Thyroid gland (tissue), 4 donors: ENCODE data around the gene CAMTA1. TPM values are rescaled to one million over a fixed set of nuclear protein-coding genes. Genes with fewer than 3 reads are reported as not detected.

Source experiments
- DNase-seq, 2 donors: peaks; one replicate each; pipeline ENCODE4 v3.0.0-alpha.2; 2019
- H3K27ac ChIP-seq, 3 donors: fragments of 200-600 bp; sonication (generic); 1 replicate in 2 of 3; 2 replicates in 1 of 3; pipeline ENCODE4 v1.5.1; 2016 to 2019; ENCODE audit warnings: mild to moderate bottlenecking in 1 of 3, moderate library complexity in 1 of 3
- H3K27me3 ChIP-seq: fragments of 200-600 bp; sonication (generic); one replicate; pipeline ENCODE4 v1.5.1; 2019
- H3K36me3 ChIP-seq, 2 donors: fragments of 200-600 bp; sonication (generic); one replicate each; pipeline ENCODE4 v1.5.1; 2016 to 2019
- H3K4me1 ChIP-seq, 2 donors: fragments of 200-600 bp; sonication (generic); one replicate each; pipeline ENCODE4 v1.5.1; 2017 to 2019
- H3K4me3 ChIP-seq, 3 donors: fragments of 200-600 bp; sonication (generic); replicated peaks in 1 of 3; 1 replicate in 2 of 3; 2 replicates in 1 of 3; pipeline ENCODE4 v1.5.1; 2016; ENCODE audit warnings: mild to moderate bottlenecking in 1 of 3
- H3K9me3 ChIP-seq: fragments of 200-600 bp; sonication (generic); one replicate; pipeline ENCODE4 v1.5.1; 2017
- CTCF ChIP-seq, 6 experiments: fragments of 200-600 bp in 3 of 6; fragments of 450-650 bp in 3 of 6; sonication (generic) in 3 of 6; IDR thresholded peaks; one replicate each; pipeline ENCODE4 v1.5.1; 2016 to 2019; ENCODE audit warnings: antibody characterized with exemption in 6 of 6, mild to moderate bottlenecking in 2 of 6, inconsistent platforms in 1 of 6, moderate library complexity in 1 of 6
- POLR2A ChIP-seq, 2 donors: fragments of 450-650 bp; IDR thresholded peaks; one replicate each; pipeline ENCODE4 v1.6.1; 2017; ENCODE audit warnings: antibody characterized with exemption in 2 of 2, mild to moderate bottlenecking in 2 of 2, moderate library complexity in 1 of 2
- WGBS, 2 donors: methylation state at CpG; one replicate each; pipeline ENCODE4 v1.1.5; 2017; 5-methylcytosine and 5-hydroxymethylcytosine counted together
- intact Hi-C: fragments of 100-400 bp; cut with DNase I; formaldehyde crosslinking; loops from one replicate; pipeline ENCODE4 v1.15.1; 2023
- total RNA-seq, 4 donors: library from RNA; depleted of rRNA; stranded (reverse); fragments of >200 nt; gene quantifications; one replicate each; pipeline ENCODE4 v1.2.3, GENCODE V29; 2016

The CAMTA1 gene
- total RNA-seq, 4 donors from 2014 or later = 63.9 to 124 (median 101) TPM

- intact Hi-C loops = no loop called here
- DNase-seq = no peak
- 87 to 89% methylated on average over 15 of the region's 15 CpGs for WGBS, 2 donors
- Histone ChIP-seq H3K27me3 (no peaks in the 10 kb centered on the region), H3K4me1 (no peaks in the 10 kb centered on the region), H3K27ac (no peak overlapping the region), H3K9me3 (no peaks in the 10 kb centered on the region), H3K4me3 (no peak overlapping the region), H3K36me3 (no peaks in the 10 kb centered on the region)
- no peak for TF ChIP-seq CTCF (IDR thresholded peaks at IDR 0.05)
- no peak for TF ChIP-seq POLR2A (IDR thresholded peaks at IDR 0.05)
Observed at GRCh38 chr1:7232441-7233236, 447.4 kb downstream of the CAMTA1 start.

GRCh38 chr1:7233237-7233540, 447.9 kb downstream of the CAMTA1 start:
- Histone ChIP-seq H3K36me3 (no peaks in the 10 kb centered on the region), H3K4me1 (no peaks in the 10 kb centered on the region), H3K4me3 (no peak overlapping the region), H3K9me3 (no peaks in the 10 kb centered on the region), H3K27ac (no peak overlapping the region), H3K27me3 (no peaks in the 10 kb centered on the region)
- TF ChIP-seq POLR2A (IDR thresholded peaks at IDR 0.05) (no peak), CTCF (IDR thresholded peaks at IDR 0.05) (no peak)
- intact Hi-C loops = no loop called here
- WGBS, 2 donors = 92 to 95% methylated on average over 6 of the region's 6 CpGs
- no peak for DNase-seq

GRCh38 chr1:7233646-7234470, 448.6 kb downstream of the CAMTA1 start:
- Histone ChIP-seq H3K4me3 (no peak overlapping the region), H3K27ac (no peak overlapping the region), H3K27me3 (no peaks in the 10 kb centered on the region), H3K36me3 (no peaks in the 10 kb centered on the region), H3K4me1 (no peaks in the 10 kb centered on the region), H3K9me3 (no peaks in the 10 kb centered on the region)
- 91 to 93% methylated on average over 28 of the region's 28 CpGs for WGBS, 2 donors
- no peak for DNase-seq
- intact Hi-C loops = no loop called here
- TF ChIP-seq POLR2A (IDR thresholded peaks at IDR 0.05) (no peak), CTCF (IDR thresholded peaks at IDR 0.05) (no peak)

- H3K36me3 ChIP-seq = no peaks in the 10 kb centered on the region
- 83 to 84% methylated on average over 9 of the region's 9 CpGs for WGBS, 2 donors
- intact Hi-C loops = no loop called here
- DNase-seq = no peak
- no peaks in the 10 kb centered on the region for H3K9me3 ChIP-seq
- no peak overlapping the region for H3K4me3 ChIP-seq
- no peak for TF ChIP-seq CTCF (IDR thresholded peaks at IDR 0.05)
- no peak for TF ChIP-seq POLR2A (IDR thresholded peaks at IDR 0.05)
- no peaks in the 10 kb centered on the region for H3K4me1 ChIP-seq
- no peaks in the 10 kb centered on the region for H3K27me3 ChIP-seq
- H3K27ac ChIP-seq = no peak overlapping the region
Observed at GRCh38 chr1:7234471-7234755, 449.2 kb downstream of the CAMTA1 start.

- no peak overlapping the region for H3K4me3 ChIP-seq
Observed at GRCh38 chr1:7235871-7236517, 450.7 kb downstream of the CAMTA1 start.

More at GRCh38 chr1:7235871-7236517, 450.7 kb downstream of the CAMTA1 start:
- Histone ChIP-seq H3K36me3 (no peaks in the 10 kb centered on the region), H3K4me1 (no peaks in the 10 kb centered on the region), H3K27me3 (no peaks in the 10 kb centered on the region), H3K27ac (no peak overlapping the region), H3K9me3 (no peaks in the 10 kb centered on the region)
- TF ChIP-seq CTCF (IDR thresholded peaks at IDR 0.05) = no peak
- TF ChIP-seq POLR2A (IDR thresholded peaks at IDR 0.05) = no peak
- DNase-seq = no peak
- intact Hi-C loops = no loop called here
- 69 to 73% methylated on average over 17 of the region's 17 CpGs for WGBS, 2 donors
